ENCODE measurements around the gene ST6GAL2.

ST6GAL2 gene

DNA sequence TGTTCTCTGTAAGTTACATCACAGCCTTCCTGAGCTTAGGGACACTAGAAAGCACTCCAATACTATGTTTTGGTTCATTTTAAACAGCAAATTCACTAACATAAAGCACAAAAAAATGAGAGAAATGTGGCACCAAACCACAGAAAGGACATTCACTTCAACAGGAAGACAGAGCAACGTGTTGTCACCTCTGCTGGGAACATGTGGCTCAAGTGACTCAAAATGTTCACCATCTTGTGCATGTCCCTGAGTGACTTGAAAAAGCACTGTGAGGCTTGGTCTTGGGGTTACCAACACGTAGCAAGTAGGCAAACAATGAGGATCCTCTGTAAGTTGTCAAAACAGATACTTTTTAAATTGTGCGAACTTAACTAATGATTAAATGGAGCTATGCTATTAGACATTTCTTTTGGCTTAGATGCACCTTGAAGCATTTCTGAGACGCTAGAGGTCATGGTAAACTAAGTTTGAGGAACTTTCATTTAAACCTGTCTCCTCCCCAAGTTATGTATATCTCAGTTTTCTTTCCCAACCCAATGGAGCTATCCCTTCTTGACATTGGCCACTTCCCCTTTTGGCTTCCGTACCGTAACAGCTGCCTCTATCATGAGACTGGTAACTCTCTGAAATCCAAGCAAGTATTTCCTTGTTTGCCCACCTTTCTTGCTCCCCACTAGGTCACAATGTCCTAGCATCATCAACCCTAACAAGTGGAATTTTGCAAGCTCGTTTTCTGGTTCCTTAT is 14.0 kb upstream of the ST6GAL2 start:
- H3K4me3 ChIP-seq (ENCODE audit: low read depth, low read length), result no peak overlapping the region
- no peak for TF ChIP-seq CTCF (conservative IDR thresholded peaks at IDR 0.05; ENCODE audit: low read depth, low read length)
- no peak for DNase-seq (ENCODE audit: low read depth)

DNA sequence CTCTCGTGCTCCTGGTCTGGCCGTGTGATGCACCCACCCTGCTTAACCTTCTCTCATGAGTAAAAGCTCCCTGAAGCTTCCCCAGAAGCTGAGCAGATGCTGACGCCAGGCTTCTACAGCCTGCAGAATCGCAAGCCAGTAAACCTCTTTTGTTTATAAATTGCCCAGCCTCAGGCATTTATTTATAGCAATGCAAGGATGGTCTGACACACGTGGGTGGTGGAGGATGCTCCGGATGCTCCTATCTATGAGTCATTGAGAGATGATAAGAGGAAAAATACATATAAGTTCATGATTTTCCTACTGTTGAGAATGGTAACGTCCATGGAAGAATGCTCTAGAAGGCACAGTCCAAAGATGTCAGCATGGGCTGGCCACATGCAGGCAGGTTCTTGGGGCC is 8.6 kb upstream of the ST6GAL2 start:
- no peak overlapping the region for H3K4me3 ChIP-seq (ENCODE audit: low read depth, low read length)
- TF ChIP-seq CTCF (conservative IDR thresholded peaks at IDR 0.05; ENCODE audit: low read depth, low read length), result no peak
- DNase-seq (ENCODE audit: low read depth), result no peak

GRCh38 chr2:106892048-106892447 is 6.1 kb upstream of the ST6GAL2 start:
- H3K4me3 ChIP-seq (ENCODE audit: low read depth, low read length), result no peak overlapping the region
- no peak for DNase-seq (ENCODE audit: low read depth)
- TF ChIP-seq CTCF (conservative IDR thresholded peaks at IDR 0.05; ENCODE audit: low read depth, low read length), result no peak

DNA sequence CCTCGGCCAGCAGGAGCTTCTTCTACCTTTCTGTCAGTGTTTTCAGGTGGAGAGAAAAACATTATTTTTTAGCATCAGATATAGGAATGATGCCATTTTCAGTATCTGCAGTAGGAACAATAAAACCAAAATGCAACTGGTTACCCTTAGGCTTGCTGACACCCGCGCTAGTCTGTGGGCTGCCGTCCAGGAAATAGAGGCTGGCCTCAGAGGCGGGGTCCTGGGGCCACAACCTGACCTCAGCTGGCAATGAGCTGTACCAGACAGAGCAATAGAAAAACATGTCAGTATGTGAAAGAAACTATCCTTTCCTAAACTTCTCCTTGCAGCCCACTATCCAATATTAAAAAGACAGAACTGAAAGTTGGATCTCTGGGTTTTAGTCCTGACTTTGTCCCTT is 4.6 kb upstream of the ST6GAL2 start:
- DNase-seq (ENCODE audit: low read depth), result no peak
- H3K4me3 ChIP-seq (ENCODE audit: low read depth, low read length), result no peak overlapping the region
- TF ChIP-seq CTCF (conservative IDR thresholded peaks at IDR 0.05; ENCODE audit: low read depth, low read length), result no peak

GRCh38 chr2:106886916-106887758 is 1.2 kb upstream of the ST6GAL2 start:
- H3K4me3 ChIP-seq (ENCODE audit: low read depth, low read length), result peak overlapping the region; percentile 56
- DNase-seq (ENCODE audit: low read depth), result peak; percentile 31

GRCh38 chr2:106885329-106885728 is 638 bp downstream of the ST6GAL2 start:
- H3K4me3 ChIP-seq (ENCODE audit: low read depth, low read length), result peak overlapping the region; percentile 56
- DNase-seq (ENCODE audit: low read depth), result peak; percentile 35
- no peak for TF ChIP-seq CTCF (conservative IDR thresholded peaks at IDR 0.05; ENCODE audit: low read depth, low read length)

More at GRCh38 chr2:106886916-106887758, 1.2 kb upstream of the ST6GAL2 start:
- no peak for TF ChIP-seq CTCF (conservative IDR thresholded peaks at IDR 0.05; ENCODE audit: low read depth, low read length)
